SK-N-MC (cell line): ENCODE data around the gene SEBOX.

ENCODE experiments used
- EZH2 ChIP-seq: fragments of 200-600 bp; sonication (generic); IDR thresholded peaks from one replicate; pipeline ENCODE4 v1.6.1; 2017; ENCODE audit warnings: antibody characterized with exemption
- POLR2AphosphoS5 ChIP-seq: IDR thresholded peaks from 2 replicates; pipeline ENCODE4 v1.6.1; 2012; ENCODE audit warnings: mild to moderate bottlenecking, low read depth, low read length, borderline replicate concordance

- TF ChIP-seq EZH2: no peak
- TF ChIP-seq POLR2AphosphoS5: no peak
Measured at GRCh38 chr17:28335959-28336871, 28.8 kb downstream of the SEBOX start.
